COR-L47 (cell line): Measurements from ENCODE around the gene BNIP1.

Source experiments
- DNase-seq: peaks from one replicate; lab custom pipeline; 2025; lab: John Stamatoyannopoulos, UW

BNIP1 gene

GRCh38 chr5:173213236-173213933, 69.1 kb downstream of the BNIP1 start:
- no peak for DNase-seq
